Lung microvascular endothelial cell (primary cell): ENCODE data around the gene SRRT. TPM values are rescaled to one million over a fixed set of nuclear protein-coding genes. Genes with fewer than 3 reads are reported as not detected.

Experiments used
- DNase-seq, 2 donors: peaks; one replicate each; pipeline versions ENCODE4 v3.0.0 to v3.0.0-alpha.2; 2010; ENCODE audit warnings: low read depth in 2 of 2
- total RNA-seq: library from RNA; depleted of rRNA; stranded (reverse); fragments of >200 nt; gene quantifications from 2 replicates; pipeline ENCODE4 v1.2.1, GENCODE V29; 2014

The SRRT gene, protein sequence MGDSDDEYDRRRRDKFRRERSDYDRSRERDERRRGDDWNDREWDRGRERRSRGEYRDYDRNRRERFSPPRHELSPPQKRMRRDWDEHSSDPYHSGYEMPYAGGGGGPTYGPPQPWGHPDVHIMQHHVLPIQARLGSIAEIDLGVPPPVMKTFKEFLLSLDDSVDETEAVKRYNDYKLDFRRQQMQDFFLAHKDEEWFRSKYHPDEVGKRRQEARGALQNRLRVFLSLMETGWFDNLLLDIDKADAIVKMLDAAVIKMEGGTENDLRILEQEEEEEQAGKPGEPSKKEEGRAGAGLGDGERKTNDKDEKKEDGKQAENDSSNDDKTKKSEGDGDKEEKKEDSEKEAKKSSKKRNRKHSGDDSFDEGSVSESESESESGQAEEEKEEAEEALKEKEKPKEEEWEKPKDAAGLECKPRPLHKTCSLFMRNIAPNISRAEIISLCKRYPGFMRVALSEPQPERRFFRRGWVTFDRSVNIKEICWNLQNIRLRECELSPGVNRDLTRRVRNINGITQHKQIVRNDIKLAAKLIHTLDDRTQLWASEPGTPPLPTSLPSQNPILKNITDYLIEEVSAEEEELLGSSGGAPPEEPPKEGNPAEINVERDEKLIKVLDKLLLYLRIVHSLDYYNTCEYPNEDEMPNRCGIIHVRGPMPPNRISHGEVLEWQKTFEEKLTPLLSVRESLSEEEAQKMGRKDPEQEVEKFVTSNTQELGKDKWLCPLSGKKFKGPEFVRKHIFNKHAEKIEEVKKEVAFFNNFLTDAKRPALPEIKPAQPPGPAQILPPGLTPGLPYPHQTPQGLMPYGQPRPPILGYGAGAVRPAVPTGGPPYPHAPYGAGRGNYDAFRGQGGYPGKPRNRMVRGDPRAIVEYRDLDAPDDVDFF
- total RNA-seq: 29.9 and 34.9 TPM in 2 replicates

DNA sequence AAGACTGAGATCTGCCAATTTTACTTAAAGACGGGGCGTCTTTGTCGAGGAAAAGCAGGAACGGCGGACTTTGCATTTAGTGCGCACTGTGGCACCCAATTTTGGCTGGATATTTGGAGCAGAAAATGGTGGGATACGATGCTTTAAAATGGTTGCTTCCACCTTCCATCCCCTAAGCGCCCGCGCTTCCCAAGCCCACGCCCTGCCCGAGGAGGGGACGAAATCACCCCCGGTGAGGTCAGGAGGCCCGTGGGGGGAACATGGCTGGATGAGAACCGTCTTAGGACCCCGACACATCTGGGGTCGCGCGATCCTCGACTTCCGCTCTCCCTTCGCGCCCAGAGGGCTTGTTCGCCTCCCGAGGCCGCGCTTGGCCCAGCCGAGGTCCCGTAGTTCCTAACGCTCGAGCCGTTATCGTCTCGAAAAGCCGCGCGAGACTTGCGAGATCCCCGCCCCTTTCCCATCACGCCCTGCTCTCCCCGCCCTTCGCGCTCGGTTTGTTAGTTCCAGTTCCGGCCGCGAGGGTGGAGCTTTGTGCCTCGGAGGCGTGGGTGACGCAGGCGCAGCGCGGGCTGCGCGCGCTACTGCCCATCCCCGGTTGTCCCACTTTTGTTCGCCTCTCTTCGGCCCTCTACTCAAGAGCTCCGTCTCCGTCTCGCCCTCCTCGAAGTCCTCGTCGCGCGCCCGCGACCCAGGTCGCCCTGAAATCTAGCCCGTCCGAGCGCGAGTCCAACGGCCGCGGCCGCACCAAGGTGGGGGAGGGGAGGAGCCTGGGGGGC lies at the start of gene SRRT:
SRRT (plus strand) TSS at position 527 of the 779 bp plus-strand sequence. CDS start 488 bp downstream, outside the sequence.
- peak; percentile 99 for DNase-seq

DNA sequence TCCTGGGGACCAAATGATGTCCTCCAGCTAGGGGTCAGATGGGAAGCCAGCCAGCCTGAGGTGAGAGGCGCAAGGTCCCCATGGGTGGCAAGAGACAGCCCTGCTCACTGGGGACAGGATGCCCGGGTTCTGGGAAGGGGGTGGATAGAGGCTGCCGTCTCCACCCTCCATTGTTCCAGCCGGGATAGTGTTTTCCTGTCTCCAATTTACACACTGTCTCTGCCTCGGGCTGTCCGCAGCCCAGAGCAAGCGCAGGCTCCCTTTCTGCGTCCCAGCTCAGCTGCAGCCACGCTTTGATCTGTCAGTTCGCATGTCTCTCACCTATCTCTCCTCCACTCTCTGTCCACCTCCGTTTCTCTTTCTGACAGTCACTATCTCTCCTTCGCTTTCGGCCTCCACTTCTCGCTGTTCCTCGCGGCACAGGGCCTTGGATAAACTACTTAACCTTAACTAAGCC lies 49.7 kb upstream of the SRRT start:
- DNase-seq: peak; percentile 63 to 79

DNA sequence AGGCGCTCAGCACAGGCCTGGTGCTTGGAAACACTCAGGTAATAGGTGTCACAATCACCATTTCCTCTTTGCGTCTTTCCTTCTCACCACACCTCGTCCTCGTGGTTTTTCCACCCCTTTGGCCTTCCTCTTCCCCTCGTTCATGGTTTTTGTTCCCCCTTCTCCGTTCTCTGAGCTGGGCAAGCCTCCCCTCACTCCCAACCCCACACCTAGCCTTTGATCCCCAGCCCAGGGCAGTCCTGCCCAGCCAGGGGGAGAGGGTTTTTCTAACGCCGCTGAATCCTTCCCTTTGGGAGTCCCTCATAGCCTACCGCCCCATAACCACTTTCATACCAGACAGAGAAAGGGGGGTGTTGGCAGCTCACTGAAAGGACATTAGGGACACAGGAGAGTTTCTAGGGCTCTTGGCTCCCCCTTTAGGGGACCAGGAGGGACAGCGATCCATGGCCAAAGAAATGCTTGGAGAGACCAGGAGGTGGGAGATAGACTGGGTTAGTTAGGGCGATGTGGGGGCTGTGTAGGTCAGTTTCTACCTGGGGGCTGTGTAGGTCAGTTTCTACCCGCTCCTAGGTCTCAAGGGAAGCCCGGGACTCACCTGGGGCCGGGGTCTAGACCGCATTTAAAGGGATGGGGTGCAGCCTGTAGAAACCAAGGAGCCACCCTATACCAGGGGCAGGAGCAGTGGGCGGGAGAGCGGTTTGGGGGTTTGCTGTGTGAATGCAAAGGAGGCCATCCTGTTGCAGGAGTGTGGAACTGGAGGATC lies 49.0 kb upstream of the SRRT start:
- DNase-seq: peak; percentile 41 to 63

DNA sequence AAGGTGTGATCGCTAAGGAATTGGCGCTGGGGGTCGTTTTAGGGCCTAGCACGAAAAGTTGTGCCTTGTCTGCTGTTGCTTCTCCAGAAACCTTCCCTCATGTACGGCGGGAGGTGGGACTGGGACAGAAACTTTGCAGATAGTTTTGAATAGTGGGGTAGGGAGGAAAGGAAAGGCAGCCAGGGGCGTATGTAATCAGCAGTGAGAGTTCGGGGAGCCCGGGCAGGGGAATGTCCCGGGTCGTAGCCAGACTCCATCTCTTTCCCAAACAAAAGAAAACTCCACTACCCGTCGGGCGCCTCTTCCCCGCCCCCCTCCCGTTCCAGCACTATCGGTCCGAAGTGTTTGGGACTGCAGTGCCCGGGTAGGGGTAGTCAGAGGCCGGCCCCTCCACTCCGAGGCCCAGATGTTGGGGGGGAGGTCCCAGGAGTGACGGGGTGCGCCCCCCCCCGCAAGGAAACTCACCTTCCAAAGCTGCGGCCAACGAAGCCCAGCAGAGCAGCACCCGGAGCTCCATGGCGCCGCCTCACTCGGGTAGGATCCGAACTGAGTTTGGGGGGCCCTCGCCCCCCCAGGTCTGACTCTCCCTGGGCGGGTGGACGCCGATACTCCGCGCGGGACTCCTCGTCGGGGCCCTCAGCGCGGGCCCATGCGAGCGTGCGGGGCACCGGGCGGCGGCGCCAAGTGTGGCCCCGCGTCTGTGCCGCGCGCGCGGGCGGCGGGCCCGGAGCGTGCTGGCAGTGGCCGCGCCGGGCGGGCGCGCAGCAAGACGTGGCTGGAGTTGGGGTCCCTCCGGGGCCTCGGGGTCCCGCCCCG lies 48.2 kb upstream of the SRRT start:
- DNase-seq: peak; percentile 14 to 33

DNA sequence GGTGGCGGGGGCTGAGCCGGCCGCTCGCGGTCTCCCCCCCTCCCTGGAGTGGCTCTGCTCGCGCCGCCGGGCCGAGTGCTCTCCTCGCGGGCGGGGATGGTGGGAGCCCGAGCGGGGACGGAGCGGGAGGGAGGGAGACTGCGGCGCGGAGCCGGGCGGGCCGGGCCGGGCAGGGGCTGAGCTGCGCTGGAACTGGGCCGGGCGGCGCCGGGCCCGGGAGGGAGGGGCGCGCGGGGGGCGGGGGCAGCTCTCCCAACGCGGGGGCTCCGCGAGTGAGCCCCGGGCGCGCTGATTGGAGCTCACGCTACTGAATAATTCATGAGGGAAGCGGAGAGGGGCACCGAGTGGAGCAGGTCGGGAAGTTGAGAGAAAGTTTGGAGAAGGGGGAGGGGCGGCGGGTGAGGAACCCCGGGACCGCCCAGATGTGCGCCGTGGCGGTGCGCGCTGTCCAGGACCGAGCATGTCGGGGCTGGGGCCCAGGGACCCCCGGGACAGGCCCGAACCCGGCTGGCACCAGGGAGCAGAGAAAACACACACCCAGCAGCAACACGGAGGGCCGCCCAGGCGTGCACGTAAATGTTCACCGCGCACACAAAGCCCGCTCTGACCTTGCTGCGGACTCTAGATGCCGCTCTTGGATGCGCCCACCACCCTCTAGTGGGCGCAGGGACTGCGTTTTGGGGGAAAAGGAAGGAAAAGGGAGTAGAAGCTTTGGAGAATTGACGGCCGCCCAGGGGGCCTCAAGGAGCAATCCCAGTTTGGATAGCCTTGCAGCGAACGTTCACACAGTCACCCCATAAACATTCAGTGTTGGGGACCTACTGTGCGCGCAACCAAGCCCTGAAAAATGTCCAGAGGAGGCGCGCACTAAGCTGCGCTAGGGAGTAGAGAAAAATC lies 47.3 kb upstream of the SRRT start, which contains the start of gene EPHB4:
EPHB4 (minus strand) TSS at position 194 of the 897 bp plus-strand sequence. CDS start 493 bp downstream, outside the sequence.
- DNase-seq: peak; percentile 83 to 94

DNA sequence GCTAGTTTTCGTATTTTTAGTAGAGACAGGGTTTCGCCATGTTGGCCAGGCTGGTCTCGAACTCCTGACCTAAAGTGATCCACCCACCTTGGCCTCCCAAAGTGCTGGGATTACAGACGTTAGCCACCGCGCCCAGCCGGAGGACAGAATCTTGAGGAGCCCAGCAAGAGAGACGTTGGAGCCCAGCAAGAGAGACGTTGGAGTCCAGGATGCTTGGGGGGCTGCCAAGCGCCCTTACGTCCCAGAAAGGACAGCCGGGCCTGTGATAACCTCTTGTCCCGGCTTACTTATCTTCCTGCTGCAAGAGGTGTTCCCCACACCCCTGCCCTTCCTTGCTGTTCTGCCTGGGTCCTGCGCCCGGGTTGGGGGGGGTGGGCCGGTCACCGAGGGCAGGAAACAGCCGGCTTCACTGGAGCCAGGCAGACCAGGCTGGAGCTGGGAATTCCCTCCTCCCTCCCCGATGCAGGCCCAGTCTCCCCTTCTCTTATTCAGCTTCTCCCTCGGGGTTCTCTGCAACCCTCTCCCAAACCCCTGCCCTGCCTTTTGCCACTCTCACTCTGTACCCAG lies 45.7 kb upstream of the SRRT start:
- peak; percentile 90 to 98 for DNase-seq

DNA sequence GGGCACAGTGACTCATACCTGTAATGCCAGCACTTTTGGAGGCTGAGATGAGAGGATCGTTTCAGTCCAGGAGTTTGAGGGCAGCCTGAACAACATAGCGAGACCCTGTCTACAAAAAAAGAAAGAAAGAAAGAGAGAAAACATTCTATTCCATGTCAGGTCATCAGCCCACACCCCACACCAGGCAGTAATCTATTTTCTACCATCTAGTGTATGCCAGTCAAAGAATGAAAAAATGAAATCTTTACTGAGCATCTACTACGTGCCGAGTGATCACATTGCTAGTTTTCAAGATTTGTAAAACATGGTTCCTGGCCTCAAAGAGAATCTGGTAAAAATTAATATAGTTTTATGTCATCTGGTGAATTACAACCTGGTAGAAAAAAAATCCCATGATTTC lies 44.5 kb upstream of the SRRT start:
- peak in 1 of 2 donors; percentile 19 for DNase-seq

DNA sequence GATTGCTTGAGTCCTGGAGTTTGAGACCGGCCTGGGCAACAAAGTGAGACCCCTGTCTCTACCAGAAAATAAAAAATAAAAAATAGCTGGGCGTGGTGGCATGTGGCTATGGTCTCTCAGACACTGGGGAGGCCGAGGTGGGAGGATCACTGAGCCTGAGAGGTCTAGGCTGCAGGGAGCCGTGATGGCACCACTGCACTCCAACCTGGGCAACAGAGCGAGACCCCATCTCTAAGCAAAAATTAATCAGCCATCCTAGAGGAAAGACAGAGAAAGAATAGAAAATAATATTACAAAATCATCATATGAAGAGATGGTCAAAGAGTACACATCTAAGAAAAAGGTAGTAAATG lies 42.6 kb upstream of the SRRT start:
- no peak for DNase-seq

DNA sequence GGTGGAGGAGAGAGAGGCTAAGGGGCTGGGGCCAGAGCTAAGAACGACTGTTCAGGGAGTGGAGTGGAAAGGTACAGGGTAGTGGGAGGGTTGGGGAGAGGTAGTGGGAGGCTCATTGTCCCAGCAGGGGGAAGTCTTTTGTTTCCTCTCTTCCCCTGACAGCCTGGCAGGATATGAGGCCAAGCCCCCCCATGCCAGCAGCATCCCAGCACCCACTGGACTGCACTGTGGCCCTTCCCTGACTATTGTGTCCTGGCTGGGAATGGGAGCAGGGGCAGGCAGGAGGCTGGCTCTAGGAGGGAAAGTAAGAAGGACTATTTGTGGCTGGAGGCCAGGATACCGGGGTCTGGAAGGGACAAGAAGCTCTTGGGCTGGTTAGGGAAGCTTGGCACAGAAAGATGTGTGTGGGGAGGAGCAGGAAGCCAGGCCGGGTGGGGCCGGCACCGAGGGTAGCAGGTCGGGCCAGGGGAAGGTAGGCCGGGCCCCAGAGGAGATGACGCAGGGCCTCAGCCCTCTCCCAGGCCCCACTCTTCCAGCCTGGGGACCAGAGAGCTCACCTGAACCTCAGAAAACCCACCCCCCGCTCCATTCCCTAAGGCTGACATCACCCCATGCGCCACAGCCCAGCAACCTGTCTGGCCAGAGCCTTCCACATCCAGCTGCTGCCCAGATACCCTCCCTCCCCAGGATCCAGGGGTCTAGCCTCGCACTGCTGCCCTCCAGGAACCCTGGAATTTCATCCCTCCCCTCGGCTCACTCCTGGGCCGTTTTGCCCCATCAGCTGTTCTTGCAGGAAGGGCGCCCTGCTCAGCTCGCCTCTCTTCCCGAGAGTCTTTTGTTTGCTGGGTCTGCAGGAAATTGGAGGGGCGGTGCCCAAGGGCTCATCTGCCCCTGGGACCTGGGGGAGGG lies 38.7 kb upstream of the SRRT start:
- peak; percentile 57 to 95 for DNase-seq

DNA sequence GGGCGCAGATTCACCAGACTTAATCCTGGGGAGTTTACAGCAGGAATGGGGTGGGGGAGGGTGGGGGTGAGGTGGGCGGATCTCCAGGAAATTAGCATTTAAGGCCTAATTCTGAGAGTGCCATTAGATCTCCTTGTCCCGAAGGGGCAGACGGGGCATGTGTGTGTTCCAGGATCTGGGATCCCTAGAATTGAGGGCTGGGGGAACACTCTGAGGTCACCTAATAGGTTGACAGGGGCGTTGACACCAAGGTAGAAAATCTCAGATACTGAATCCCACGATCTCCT lies 38.1 kb upstream of the SRRT start:
- DNase-seq: no peak

DNA sequence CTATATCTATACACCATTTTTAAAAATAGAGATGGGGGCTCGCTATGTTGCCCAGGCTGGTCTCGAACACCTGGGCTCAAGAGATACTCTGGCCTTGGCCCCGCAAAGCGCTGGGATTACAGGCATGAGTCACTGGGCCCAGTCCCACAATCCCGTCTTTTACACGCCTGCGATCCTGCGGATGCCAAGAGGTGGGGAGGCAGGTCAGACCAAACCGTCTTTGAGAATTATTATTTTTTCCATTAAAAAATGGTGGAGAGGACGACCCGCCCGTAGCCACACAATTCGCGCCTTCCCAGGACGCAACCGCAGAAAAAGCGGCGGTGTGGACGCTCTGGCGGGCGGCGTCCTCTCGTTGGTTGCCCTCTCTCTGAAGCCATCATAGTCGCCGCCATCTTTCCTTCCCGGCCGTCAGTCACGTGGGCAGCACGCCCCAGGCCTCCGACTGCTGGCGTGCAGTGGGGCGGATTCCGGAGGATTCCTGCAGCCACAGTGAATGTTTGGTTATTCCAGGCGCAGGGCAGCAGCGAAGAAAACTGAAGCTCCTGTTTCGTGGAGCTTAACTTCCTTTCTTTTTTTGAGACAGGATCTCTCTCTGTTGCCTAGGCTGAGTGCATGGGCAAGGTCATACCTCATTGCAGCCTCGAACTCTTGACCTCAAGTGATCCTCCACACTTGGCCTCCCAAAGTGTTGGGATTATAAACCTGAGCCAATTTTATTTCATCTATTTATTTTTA lies 37.6 kb upstream of the SRRT start:
- peak; percentile 92 to 97 for DNase-seq

DNA sequence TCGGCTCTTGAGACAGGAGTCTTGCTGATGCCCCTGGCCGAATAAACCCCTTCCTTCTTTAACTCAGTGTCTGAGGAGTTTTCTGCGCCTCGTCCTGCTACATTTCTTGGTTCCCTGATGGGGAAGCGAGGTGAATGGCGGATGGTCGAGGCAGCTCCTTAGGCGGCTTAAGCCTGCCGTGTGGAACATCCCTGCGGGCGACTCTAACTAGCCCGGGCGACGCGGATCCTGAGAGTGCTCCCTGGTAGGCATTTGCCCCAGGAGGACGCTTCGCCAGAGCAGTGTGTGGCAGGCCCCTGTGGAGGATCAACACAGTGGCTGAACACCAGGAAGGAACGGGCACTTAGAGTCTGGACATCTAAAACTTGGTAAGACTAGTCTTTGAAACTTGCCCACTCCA lies 35.5 kb upstream of the SRRT start:
- DNase-seq: no peak

DNA sequence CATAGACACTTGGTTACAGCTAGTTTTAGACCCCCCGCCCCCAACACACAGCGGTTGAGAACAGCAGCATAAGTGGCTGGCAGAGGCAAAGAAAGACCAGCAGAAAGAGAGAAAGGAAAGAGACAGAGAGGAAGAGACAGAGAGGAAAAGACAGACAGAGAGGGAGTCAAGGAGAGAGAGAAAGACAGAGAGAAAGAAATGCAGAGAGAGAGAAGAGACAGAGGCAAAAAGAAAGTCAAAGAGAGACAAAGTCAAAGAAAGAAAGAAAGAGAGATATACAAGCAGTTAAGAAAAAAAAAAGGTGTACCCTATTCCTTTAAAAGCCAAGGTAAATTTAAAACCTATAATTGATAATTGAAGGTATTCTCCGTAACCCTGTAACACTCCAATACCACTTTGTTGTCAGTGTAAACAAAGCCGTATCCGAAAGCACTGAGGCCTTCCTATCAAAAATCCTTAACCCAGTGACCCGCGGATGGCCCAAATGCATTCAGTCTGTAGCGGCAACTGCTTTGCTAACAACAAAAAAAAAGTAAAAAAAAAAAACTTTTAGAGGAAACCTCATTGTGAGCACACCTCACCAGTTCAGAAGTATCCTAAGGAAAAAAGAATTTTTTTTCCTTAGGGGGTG lies 34.3 kb upstream of the SRRT start:
- peak in 1 of 2 donors; percentile 21 for DNase-seq

DNA sequence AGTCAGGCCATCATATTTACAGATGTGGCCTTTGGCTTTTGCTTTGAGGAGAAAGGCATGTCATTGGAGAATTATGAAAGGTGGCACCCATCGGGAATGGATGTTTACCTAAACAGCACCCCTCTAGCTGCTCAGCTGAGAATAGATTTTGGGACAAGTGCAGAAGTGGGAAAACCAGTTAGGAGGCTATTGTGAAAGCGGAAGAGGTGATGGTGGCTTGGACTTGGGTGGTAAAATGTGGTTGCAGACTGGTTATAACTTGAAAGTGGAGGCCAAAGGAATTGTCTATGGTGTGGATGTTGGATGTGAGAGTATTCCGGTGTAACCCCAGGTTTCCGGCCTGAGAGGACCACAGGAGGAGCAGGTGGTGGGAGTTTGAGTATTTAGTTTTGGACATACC lies 27.5 kb upstream of the SRRT start:
- no peak for DNase-seq

DNA sequence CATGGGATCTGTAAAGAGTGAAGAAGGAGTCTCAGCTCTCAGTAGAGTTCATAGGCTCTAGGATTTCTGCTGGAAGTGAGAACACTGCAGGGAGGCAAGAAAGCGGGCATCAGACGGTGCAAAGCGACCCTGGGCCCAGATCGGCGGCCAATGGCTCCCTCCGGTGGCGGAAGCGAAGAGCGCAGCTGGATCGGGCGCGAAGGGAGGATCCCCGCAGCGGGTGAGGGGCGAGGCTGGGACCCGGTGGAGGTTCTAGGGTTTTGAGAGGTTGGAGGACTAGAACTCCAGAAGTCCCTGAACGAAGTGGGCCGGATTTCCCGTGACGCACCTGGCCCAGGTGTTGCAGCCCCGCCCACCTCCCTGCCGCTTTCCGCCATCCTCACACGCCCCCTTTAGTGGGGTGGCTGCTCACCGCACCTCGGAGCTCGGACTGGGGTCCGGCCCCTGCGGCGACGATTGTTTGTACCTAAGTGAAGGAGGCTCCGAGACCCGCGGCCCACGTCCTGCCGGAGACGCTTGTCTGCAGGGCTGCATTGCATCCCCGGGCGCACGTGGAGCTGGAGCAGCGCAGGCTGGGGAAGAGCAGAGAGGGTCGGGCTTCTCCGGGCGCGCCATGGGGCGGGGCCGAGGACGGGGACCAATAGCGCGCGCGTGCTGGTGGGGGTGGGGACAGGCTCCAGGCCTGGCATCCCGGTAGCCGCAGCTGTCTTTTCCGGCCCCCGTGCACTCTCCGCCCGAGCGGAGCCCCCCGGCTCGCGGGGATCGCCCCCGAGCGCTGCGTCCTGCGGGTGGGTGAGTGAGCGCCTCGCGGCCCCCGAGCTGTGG lies 22.6 kb upstream of the SRRT start, which contains the start of gene SLC12A9:
SLC12A9 (plus strand) TSS at position 666 of the 825 bp plus-strand sequence. CDS start 1,485 bp downstream, outside the sequence.
- DNase-seq: peak; percentile 93 to 94
